ENCODE results near the gene RNF186.
"Not testable (repeated sequence)": the region's sequence is repeated elsewhere in the genome, so short reads cannot be mapped to it uniquely, and the experiment has no call there.

- not testable (repeated sequence) for TF ChIP-seq CTCF (IDR thresholded peaks at IDR 0.05; ENCODE audit: low read length); EZH2 (optimal IDR thresholded peaks at IDR 0.05; ENCODE audit: low read depth, low read length); EZH2phosphoT487 (IDR thresholded peaks at IDR 0.05; ENCODE audit: low read length)
Observed at GRCh38 chr1:19816737-19817086, 1.6 kb upstream of the RNF186 start.
